ENCODE measurements around the gene PRKG1. TPM values are rescaled to one million over a fixed set of nuclear protein-coding genes. Genes with fewer than 3 reads are reported as not detected.

PRKG1 gene
- total RNA-seq, 2 donors from 2014 or later: 1.3 to 2.7 TPM

GRCh38 chr10:51522858-51523257 lies 448.6 kb downstream of the PRKG1 start:
- 86 to 99% methylated on average over 1 to 3 of the region's 3 CpGs for WGBS, 2 experiments (ENCODE audit: insufficient coverage in 1 of 2, insufficient read length in 1 of 2)
- Histone ChIP-seq H3K27me3 (ENCODE audit: control insufficient read depth, insufficient read depth, low read length, poor library complexity, severe bottlenecking) (no peaks in the 10 kb centered on the region), H3K4me3 (ENCODE audit: low read length) (no peak overlapping the region), H3K27ac (ENCODE audit: low read depth, low read length) (no peak overlapping the region), H3K4me1 (ENCODE audit: control insufficient read depth, insufficient read depth, low read length) (peaks cover 5% of the 10 kb centered on the region), H3K9ac (ENCODE audit: extremely low read depth, low read length, poor library complexity, severe bottlenecking) (no peak overlapping the region), H3K36me3 (ENCODE audit: control insufficient read depth, insufficient read depth, low read length) (no peaks in the 10 kb centered on the region), H3K9me3 (ENCODE audit: control insufficient read depth, low read length) (no peaks in the 10 kb centered on the region)
- peaks cover 7% of the 10 kb centered on the region for H3K4me1 Mint-ChIP-seq
- no peaks in the 10 kb centered on the region for H3K36me3 Mint-ChIP-seq (ENCODE audit: low read depth)
- H3K9me3 Mint-ChIP-seq: no peaks in the 10 kb centered on the region
- DNase-seq: no peak
- H3K27ac Mint-ChIP-seq: no peak overlapping the region
- TF ChIP-seq, protein P1, sequence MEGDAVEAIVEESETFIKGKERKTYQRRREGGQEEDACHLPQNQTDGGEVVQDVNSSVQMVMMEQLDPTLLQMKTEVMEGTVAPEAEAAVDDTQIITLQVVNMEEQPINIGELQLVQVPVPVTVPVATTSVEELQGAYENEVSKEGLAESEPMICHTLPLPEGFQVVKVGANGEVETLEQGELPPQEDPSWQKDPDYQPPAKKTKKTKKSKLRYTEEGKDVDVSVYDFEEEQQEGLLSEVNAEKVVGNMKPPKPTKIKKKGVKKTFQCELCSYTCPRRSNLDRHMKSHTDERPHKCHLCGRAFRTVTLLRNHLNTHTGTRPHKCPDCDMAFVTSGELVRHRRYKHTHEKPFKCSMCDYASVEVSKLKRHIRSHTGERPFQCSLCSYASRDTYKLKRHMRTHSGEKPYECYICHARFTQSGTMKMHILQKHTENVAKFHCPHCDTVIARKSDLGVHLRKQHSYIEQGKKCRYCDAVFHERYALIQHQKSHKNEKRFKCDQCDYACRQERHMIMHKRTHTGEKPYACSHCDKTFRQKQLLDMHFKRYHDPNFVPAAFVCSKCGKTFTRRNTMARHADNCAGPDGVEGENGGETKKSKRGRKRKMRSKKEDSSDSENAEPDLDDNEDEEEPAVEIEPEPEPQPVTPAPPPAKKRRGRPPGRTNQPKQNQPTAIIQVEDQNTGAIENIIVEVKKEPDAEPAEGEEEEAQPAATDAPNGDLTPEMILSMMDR (conservative IDR thresholded peaks at IDR 0.05): no peak
- H3K4me3 Mint-ChIP-seq: no peak overlapping the region
- H3K27me3 Mint-ChIP-seq (ENCODE audit: insufficient read depth): no peaks in the 10 kb centered on the region

DNA sequence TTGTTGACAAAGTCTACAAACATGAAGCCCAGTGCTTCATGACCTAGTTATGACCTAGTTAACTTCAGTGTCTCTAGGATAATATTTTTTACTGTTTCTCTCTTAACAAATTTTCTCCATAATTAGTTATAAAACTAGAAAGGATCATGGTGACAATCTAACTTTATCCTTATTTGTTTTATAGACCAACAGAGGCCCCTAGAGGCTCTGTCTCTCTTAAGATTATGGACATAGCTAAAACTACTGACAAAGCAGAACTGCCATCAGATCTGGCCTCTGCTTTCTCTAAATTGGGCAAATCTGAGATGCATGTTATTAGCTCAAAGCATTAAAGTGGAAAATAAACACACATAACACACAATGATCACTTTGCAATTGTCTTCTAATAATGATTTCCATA lies 449.2 kb downstream of the PRKG1 start:
- Mint-ChIP-seq H3K27ac (no peak overlapping the region), H3K27me3 (ENCODE audit: insufficient read depth) (no peaks in the 10 kb centered on the region), H3K4me3 (no peak overlapping the region), H3K36me3 (ENCODE audit: low read depth) (no peaks in the 10 kb centered on the region), H3K9me3 (no peaks in the 10 kb centered on the region), H3K4me1 (peaks cover 12% of the 10 kb centered on the region)
- H3K27ac ChIP-seq (ENCODE audit: low read depth, low read length): no peak overlapping the region
- H3K9ac ChIP-seq (ENCODE audit: extremely low read depth, low read length, poor library complexity, severe bottlenecking): no peak overlapping the region
- no peak overlapping the region for H3K4me3 ChIP-seq (ENCODE audit: low read length)
- TF ChIP-seq, protein P1 (conservative IDR thresholded peaks at IDR 0.05): no peak
- no peaks in the 10 kb centered on the region for H3K27me3 ChIP-seq (ENCODE audit: control insufficient read depth, insufficient read depth, low read length, poor library complexity, severe bottlenecking)
- DNase-seq: no peak
- no peaks in the 10 kb centered on the region for H3K36me3 ChIP-seq (ENCODE audit: control insufficient read depth, insufficient read depth, low read length)
- no peaks in the 10 kb centered on the region for H3K9me3 ChIP-seq (ENCODE audit: control insufficient read depth, low read length)
- peaks cover 11% of the 10 kb centered on the region for H3K4me1 ChIP-seq (ENCODE audit: control insufficient read depth, insufficient read depth, low read length)

- H3K9ac ChIP-seq (ENCODE audit: extremely low read depth, low read length, poor library complexity, severe bottlenecking): no peak overlapping the region
- no peaks in the 10 kb centered on the region for H3K27me3 Mint-ChIP-seq (ENCODE audit: insufficient read depth)
- H3K36me3 Mint-ChIP-seq (ENCODE audit: low read depth): no peaks in the 10 kb centered on the region
- H3K36me3 ChIP-seq (ENCODE audit: control insufficient read depth, insufficient read depth, low read length): no peaks in the 10 kb centered on the region
- no peaks in the 10 kb centered on the region for H3K9me3 ChIP-seq (ENCODE audit: control insufficient read depth, low read length)
- H3K4me3 Mint-ChIP-seq: no peak overlapping the region
- peaks cover 16% of the 10 kb centered on the region for H3K4me1 Mint-ChIP-seq
- 92 to 100% methylated on average over 1 of the region's 1 CpG for WGBS, 2 experiments (ENCODE audit: insufficient coverage in 1 of 2, insufficient read length in 1 of 2)
- no peaks in the 10 kb centered on the region for H3K27me3 ChIP-seq (ENCODE audit: control insufficient read depth, insufficient read depth, low read length, poor library complexity, severe bottlenecking)
- H3K27ac ChIP-seq (ENCODE audit: low read depth, low read length): no peak overlapping the region
- H3K27ac Mint-ChIP-seq: no peak overlapping the region
- TF ChIP-seq, protein P1 (conservative IDR thresholded peaks at IDR 0.05): no peak
- DNase-seq: no peak
- H3K4me3 ChIP-seq (ENCODE audit: low read length): no peak overlapping the region
- H3K9me3 Mint-ChIP-seq: no peaks in the 10 kb centered on the region
- H3K4me1 ChIP-seq (ENCODE audit: control insufficient read depth, insufficient read depth, low read length): peaks cover 12% of the 10 kb centered on the region
Observed at GRCh38 chr10:51524041-51524440, 449.8 kb downstream of the PRKG1 start.
